ENCODE measurements around the gene CNST. TPM values are rescaled to one million over a fixed set of nuclear protein-coding genes. Genes with fewer than 3 reads are reported as not detected.
"Not testable (repeated sequence)": the region's sequence is repeated elsewhere in the genome, so short reads cannot be mapped to it uniquely, and the experiment has no call there.

CNST gene
- total RNA-seq, 1 donor from 2014 or later: 31.4 TPM

GRCh38 chr1:246689409-246690008, 123.3 kb downstream of the CNST start:
- H3K27ac ChIP-seq: no peak overlapping the region
- TF ChIP-seq, protein P1, sequence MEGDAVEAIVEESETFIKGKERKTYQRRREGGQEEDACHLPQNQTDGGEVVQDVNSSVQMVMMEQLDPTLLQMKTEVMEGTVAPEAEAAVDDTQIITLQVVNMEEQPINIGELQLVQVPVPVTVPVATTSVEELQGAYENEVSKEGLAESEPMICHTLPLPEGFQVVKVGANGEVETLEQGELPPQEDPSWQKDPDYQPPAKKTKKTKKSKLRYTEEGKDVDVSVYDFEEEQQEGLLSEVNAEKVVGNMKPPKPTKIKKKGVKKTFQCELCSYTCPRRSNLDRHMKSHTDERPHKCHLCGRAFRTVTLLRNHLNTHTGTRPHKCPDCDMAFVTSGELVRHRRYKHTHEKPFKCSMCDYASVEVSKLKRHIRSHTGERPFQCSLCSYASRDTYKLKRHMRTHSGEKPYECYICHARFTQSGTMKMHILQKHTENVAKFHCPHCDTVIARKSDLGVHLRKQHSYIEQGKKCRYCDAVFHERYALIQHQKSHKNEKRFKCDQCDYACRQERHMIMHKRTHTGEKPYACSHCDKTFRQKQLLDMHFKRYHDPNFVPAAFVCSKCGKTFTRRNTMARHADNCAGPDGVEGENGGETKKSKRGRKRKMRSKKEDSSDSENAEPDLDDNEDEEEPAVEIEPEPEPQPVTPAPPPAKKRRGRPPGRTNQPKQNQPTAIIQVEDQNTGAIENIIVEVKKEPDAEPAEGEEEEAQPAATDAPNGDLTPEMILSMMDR (IDR thresholded peaks at IDR 0.05): peak; percentile 80
- peak overlapping the region; percentile 40 for H3K4me3 ChIP-seq
- intact Hi-C loops (cut with DNase I): no loop called here
- peaks cover 10% of the 10 kb centered on the region for H3K4me1 ChIP-seq
- H3K9me3 ChIP-seq: peaks cover 7% of the 10 kb centered on the region
- H3K36me3 ChIP-seq: no peaks in the 10 kb centered on the region
- DNase-seq: peak; percentile 72
- H3K27me3 ChIP-seq (ENCODE audit: low read depth): no peaks in the 10 kb centered on the region
- ATAC-seq: peak; percentile 94 to 95

DNA sequence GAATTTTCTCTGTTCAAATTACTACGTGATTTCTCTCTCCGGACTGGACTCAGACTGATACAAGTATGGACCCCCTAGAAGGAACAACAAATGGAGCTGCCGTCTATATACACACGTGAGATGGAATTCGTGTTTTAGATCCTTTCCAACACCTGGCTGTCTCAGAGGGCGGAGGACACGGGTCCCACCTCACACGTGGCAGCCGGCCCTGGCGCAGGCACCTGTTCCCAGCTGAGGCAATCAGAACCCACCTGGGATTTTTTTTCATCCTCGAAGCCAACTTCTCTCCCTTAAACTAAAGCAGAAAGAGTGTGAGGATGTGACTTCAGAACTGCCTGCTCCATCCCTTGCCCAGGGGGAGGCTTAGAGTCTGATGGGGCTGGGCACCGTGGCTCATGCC, 123.8 kb downstream of the CNST start:
- TF ChIP-seq, protein P1 (IDR thresholded peaks at IDR 0.05): no peak
- DNase-seq: no peak
- H3K36me3 ChIP-seq: no peaks in the 10 kb centered on the region
- H3K4me3 ChIP-seq: peak overlapping the region; percentile 40
- intact Hi-C loops (cut with DNase I): no loop called here
- H3K27ac ChIP-seq: no peak overlapping the region
- ATAC-seq: peak; percentile 6 to 25
- peaks cover 7% of the 10 kb centered on the region for H3K9me3 ChIP-seq
- no peaks in the 10 kb centered on the region for H3K27me3 ChIP-seq (ENCODE audit: low read depth)
- peaks cover 10% of the 10 kb centered on the region for H3K4me1 ChIP-seq

DNA sequence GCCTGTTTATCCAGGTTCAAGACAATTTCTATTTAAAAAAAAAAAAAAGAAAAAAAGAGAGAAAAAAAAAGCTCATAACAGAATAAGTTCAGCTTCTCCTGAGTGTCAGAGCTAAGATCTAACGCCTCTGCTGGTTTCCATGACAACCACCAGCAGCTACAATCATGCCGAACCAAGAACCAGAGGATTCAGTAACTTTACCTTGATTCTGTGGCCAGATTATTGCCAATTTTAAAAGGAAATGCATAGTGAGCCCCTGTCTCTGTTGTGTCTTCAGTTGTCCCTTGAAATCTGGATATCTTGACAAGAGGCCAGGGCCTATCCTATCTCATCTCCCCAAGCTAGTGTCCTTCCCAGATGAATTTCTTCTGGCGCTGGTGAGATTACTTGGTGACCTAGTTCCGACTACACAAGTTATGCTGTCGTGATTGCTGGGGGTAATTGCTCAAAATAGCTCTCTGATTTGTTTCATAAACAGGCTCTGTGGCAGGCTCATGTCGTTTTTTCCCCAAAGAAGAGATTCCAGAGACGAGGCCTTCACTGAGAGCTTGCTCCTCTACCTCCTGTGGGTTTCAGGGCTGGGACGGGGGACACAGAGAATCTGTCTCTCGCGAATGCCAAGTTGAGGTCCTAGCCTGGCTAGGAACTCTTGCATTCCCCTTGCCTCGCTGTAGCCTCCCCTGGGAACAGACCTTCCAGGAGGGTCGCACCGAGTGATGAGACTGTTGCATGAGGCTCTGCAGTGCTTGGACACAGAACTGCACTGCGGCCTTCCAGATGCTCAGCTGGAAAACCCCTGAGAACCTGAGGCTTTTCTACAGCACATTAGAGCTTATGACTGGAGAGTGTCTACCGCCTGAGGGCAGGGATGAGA, 125.6 kb downstream of the CNST start:
- no peak for ATAC-seq
- TF ChIP-seq, protein P1 (IDR thresholded peaks at IDR 0.05): no peak
- Histone ChIP-seq H3K27ac (no peak overlapping the region), H3K4me3 (no peak overlapping the region), H3K4me1 (peaks cover 10% of the 10 kb centered on the region), H3K27me3 (ENCODE audit: low read depth) (no peaks in the 10 kb centered on the region), H3K9me3 (peaks cover 7% of the 10 kb centered on the region), H3K36me3 (no peaks in the 10 kb centered on the region)
- DNase-seq: no peak
- intact Hi-C loops (cut with DNase I): no loop called here

DNA sequence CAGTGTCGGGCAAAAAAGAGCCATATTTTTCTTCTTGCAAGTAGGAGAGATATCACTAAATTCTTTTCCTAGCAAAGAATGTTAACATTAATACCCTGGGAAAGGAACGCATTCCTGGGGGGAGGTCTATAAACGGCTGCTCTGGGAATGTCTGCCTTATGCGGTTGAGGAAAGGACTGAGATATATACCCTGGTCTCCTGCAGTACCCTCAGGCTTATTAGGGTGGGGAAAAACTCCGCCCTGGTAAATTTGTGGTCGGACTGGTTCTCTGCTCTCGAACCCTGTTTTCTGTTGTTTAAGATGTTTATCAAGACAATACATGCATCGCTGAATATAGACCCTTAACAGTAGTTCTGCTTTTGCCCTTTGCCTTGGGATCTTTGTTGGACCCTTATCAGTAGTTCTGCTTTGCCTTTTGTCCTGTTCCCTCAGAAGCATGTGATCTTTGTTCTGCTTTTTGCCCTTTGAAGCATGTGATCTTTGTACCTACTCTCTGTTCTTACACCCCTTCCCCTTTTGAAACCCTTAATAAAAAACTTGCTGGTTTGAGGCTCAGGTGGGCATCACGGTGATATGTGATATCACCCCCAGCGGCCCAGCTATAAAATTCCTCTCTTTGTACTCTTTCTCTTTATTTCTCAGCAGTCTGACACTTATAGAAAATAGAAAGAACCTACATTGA, 128.1 kb downstream of the CNST start:
- H3K27me3 ChIP-seq (ENCODE audit: low read depth); intact Hi-C loops (cut with DNase I); DNase-seq; ATAC-seq; H3K9me3 ChIP-seq; H3K27ac ChIP-seq; H3K36me3 ChIP-seq; H3K4me3 ChIP-seq: not testable (repeated sequence)
- peaks cover 14% of the 10 kb centered on the region for H3K4me1 ChIP-seq

GRCh38 chr1:246695136-246695535, 128.9 kb downstream of the CNST start:
- no peak for ATAC-seq
- peaks cover 10% of the 10 kb centered on the region for H3K4me1 ChIP-seq
- H3K27ac ChIP-seq: no peak overlapping the region
- no peak for DNase-seq
- peaks cover 7% of the 10 kb centered on the region for H3K9me3 ChIP-seq
- H3K4me3 ChIP-seq: no peak overlapping the region
- H3K27me3 ChIP-seq (ENCODE audit: low read depth): no peaks in the 10 kb centered on the region
- H3K36me3 ChIP-seq: no peaks in the 10 kb centered on the region
- intact Hi-C loops (cut with DNase I): no loop called here
- TF ChIP-seq, protein P1 (IDR thresholded peaks at IDR 0.05): no peak

Data from lower lobe of right lung (tissue), 2 donors.